GM12892 (cell line): ENCODE results near the gene ASTN2.

Source experiments
- DNase-seq: peaks from one replicate; pipeline ENCODE4 v3.0.0; 2011; ENCODE audit not compliant: insufficient read length
- FAIRE-seq: peaks from 2 replicates; lab custom pipeline; 2011; peaks lifted over from hg19 to GRCh38; lab: Jason Lieb, UNC
- POLR2A ChIP-seq: IDR thresholded peaks from 2 replicates; pipeline ENCODE4 v1.6.1; 2011; ENCODE audit warnings: low read depth, low read length, control low read depth
- POLR2AphosphoS5 ChIP-seq: IDR thresholded peaks from 2 replicates; pipeline ENCODE4 v1.6.1; 2011; ENCODE audit warnings: low read depth, low read length, control low read depth
- TAF1 ChIP-seq: IDR thresholded peaks from 2 replicates; pipeline ENCODE4 v1.6.1; 2011; ENCODE audit warnings: low read depth, mild to moderate bottlenecking, control low read depth, low read length, borderline replicate concordance

The ASTN2 gene

DNA sequence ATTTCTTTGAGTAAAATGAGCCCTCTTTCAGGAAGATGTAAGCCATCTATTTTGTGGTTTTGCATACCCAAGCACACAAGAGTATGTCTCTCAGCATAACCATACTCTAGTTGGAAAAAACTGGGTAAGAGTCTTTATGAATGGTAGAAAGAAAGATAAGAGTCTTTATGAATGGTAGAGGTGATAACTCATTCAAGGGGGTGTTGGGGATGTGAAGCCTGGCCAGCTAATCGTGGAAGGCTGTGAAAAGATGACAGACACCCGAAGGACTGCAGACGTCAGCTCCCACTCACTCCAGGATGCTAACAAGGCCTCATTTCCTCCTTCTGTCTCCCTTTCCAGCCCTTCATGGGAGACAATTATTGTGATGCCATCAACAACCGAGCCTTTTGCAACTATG, 1032.8 kb downstream of the ASTN2 start:
- FAIRE-seq (no peak), DNase-seq (no peak)
- TF ChIP-seq POLR2A = no peak
- TF ChIP-seq POLR2AphosphoS5 = no peak
- TF ChIP-seq TAF1 = no peak

DNA sequence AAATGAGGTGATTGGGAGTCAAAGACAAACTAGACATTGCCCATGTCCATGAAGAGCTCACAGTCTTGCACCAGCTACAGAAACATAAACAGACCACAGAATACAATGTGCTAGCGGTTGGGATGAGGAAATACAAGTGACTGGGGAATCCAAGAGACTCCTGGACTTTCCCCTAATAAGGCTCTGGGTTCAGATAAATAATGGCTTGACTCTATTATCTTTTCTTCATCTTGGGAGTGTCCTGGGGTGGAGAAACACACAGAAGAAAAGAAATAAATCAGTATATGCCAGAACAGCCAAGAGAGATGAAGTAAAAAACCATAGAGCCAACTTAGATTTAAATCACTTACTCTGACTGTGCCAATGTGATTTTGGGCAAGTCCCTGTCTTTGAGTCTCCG, 1033.5 kb downstream of the ASTN2 start:
- TF ChIP-seq POLR2A (no peak), TAF1 (no peak), POLR2AphosphoS5 (no peak)
- DNase-seq (no peak), FAIRE-seq (no peak)

DNA sequence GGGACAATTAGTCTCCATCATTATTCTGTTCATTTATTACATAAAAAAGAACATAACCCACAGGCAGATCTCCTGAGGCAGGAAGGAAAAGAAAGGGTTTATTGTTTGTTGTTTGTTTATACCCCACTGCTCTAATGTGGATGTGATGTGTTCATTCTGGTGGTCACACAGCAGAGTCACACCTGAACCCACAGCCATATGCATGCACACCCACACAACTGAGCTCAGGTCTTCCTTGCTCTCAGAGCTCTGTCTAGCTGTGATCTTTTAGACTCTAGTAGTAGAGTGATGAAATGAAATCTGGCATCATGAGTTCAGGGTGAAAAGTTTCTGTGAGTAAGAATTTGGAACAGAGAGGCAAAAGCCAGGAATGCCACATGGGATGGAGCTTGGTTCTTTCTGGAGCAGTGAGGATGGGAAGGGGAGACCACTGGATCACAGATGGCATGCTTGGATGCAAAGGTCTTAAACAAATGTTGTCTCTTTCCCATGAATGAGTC, 1034.3 kb downstream of the ASTN2 start:
- DNase-seq (no peak), FAIRE-seq (no peak)
- TF ChIP-seq TAF1 (no peak), POLR2A (no peak), POLR2AphosphoS5 (no peak)

DNA sequence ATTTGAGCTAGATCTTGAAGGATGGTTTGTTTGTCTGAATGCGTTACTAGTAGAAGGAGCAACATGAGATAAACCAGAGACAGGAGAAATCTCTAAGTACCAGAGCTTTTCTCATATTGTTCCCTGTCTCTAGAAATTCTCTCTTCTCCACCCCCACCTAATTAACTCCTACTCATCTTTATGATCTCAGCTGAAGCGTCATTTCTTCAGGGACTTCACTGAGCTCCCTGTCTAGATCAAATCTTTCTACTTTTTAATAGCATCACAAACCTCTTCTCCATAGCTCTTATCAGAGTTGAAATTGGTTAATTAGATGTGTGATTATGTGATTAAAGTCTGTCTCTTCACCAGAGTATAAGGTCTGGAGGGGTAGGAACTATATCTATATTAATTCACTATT, 1035.0 kb downstream of the ASTN2 start:
- no peak for FAIRE-seq
- no peak for DNase-seq
- TF ChIP-seq POLR2A = no peak
- no peak for TF ChIP-seq POLR2AphosphoS5
- TF ChIP-seq TAF1 = no peak

DNA sequence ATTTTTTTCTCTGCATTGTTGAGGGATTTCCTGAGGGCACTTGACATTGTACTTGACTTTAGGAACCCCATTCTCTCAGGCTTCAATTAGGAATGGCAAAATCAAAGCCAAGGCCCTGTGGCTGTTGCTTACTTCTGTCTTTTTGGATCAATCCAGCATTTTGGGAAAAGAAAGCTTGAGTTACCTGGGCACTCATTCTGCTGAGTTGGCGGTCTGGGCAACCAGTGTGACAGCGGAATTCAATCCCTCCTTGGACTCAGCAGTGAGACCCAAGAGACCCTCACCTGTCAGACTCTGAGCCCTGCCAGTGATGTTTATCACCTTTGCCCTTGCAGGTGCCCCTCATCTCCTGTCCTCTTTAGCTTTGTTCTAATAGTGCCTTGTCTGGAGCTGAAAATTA, 1036.0 kb downstream of the ASTN2 start:
- DNase-seq (no peak), FAIRE-seq (no peak)
- TF ChIP-seq POLR2AphosphoS5 (no peak), POLR2A (no peak), TAF1 (no peak)

DNA sequence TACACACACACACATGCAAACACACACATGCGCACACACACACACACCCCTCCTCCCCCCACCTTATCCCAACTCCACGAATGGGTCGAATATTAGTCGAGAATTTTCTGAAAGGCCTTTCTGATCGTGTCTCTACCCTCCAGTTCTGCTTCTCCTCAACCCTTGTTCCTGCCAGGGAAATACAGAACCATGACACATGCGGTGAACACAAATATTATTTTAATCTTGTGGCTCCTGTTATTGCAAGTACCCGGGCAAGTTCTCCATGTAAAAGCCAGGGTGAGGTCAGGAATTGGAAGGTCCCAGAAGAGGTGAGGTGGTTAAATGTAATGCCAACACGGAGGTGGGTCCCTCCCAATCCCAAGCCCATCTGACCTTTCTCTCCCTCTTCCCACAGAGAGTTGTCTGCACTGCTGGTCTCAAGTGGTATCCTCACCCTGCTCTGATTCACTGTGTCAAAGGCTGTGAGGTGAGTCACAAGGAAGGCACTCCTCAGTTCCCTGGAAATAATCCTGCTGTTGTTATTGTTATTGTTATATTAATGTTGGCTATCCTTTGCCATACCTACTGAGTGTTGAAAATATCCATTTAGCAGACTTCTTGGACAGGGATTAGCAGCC, 1037.6 kb downstream of the ASTN2 start:
- TF ChIP-seq POLR2AphosphoS5 = no peak
- TF ChIP-seq TAF1 = no peak
- TF ChIP-seq POLR2A = no peak
- DNase-seq (no peak), FAIRE-seq (no peak)
